ENCODE data around the gene IDH3A. TPM values are rescaled to one million over a fixed set of nuclear protein-coding genes. Genes with fewer than 3 reads are reported as not detected.

IDH3A gene
- total RNA-seq, 2 donors from 2014 or later: 32.1 to 115 TPM

DNA sequence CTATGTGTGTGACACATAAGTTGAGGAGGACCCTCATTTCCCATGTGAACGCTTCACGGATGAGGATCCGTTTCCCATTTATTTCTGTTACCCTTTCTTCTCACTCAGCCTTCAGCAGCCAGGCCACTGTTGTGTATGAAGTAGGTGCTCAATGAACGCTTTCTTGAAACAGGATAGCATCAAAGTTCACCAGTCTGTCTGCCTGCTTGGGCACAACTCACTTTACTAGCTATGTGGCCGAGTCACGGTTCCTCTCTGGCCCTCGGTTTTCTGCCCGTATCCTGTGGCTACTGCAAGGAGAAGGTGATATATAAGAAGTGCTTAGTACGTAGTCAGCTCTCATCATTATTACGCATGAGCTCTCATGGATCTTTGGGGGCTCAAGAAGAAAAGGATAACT, 62.8 kb downstream of the IDH3A start:
- Histone ChIP-seq H3K27me3 (replicated peaks; ENCODE audit: insufficient read depth) (no peaks in the 10 kb centered on the region), H3K36me3 (no peaks in the 10 kb centered on the region), H3K4me1 (replicated peaks) (peaks cover 33% of the 10 kb centered on the region), H3K4me3 (no peak overlapping the region), H3K9me3 (no peaks in the 10 kb centered on the region), H3K27ac (peak overlapping the region in 1 of 2 donors; percentile 82)
- TF ChIP-seq POLR2AphosphoS5 (IDR thresholded peaks at IDR 0.05) (no peak), POLR2A (IDR thresholded peaks at IDR 0.05) (no peak)
- TF ChIP-seq, protein P1, sequence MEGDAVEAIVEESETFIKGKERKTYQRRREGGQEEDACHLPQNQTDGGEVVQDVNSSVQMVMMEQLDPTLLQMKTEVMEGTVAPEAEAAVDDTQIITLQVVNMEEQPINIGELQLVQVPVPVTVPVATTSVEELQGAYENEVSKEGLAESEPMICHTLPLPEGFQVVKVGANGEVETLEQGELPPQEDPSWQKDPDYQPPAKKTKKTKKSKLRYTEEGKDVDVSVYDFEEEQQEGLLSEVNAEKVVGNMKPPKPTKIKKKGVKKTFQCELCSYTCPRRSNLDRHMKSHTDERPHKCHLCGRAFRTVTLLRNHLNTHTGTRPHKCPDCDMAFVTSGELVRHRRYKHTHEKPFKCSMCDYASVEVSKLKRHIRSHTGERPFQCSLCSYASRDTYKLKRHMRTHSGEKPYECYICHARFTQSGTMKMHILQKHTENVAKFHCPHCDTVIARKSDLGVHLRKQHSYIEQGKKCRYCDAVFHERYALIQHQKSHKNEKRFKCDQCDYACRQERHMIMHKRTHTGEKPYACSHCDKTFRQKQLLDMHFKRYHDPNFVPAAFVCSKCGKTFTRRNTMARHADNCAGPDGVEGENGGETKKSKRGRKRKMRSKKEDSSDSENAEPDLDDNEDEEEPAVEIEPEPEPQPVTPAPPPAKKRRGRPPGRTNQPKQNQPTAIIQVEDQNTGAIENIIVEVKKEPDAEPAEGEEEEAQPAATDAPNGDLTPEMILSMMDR (IDR thresholded peaks at IDR 0.05): no peak
- no peak for DNase-seq (ENCODE audit: low spot score)
- intact Hi-C loops (cut with DNase I): no loop called here
- WGBS: 90% methylated on average over 10 of the region's 10 CpGs

DNA sequence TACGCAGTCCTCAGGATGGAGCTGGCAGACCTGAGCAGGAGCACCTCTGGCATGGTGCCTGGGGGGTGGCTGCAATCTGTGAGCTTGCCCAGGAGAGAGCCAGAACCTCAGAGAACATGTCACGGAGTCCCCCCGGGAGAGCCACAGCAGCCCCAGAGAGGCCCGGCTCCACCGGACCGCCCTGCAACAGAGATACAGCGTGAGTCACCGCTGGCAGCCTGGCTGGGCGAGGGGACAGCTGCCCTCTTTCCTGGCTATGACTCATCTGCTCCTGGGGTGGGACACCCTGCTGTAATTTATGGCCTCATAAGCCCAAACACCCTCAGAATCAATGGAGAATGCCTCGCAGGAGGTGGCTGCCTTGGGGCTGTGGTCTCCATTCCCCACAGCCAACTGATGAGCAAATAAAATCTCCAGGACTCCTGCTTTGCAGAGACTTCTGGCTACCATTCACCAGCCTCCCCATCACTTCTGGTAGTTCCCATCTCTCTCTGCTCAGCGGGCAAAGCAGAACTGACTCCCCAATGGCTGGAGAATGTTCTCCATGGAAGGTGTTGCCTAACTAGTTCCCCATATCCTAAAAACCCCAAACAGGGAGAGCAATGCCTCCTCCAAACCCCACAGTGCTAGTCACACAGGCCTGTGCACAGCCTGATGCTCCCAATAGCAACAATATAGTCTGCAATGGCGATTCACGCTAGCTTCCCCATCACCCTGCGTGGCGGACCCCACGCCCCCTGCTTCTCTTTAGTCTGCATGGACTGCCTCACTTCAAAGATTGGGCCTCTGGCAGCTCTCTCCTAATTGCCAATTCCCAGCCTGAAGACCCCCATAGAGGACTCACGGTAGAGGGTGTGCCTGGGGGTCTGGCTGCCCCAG, 63.6 kb downstream of the IDH3A start:
- intact Hi-C loops (cut with DNase I): no loop called here

DNA sequence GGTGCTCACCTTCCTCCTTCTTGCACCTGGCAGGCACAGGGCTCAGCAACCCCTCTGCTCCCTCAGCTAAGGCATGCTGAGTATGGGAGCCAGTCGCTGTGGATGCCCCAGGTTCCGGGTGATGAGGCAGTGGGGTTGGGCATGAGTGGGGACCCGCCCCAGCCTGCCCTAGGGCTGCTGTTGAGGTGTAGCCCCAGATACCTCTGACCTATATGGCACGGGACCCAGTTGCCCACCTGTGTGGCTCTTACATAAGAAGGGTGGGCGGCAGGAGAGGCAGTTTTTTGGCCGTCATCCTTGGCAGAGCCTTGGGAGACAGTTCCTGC, 64.2 kb downstream of the IDH3A start:
- TF ChIP-seq POLR2A (IDR thresholded peaks at IDR 0.05): no peak
- TF ChIP-seq POLR2AphosphoS5 (IDR thresholded peaks at IDR 0.05): no peak
- TF ChIP-seq, protein P1 (IDR thresholded peaks at IDR 0.05): no peak
- 64% methylated on average over 6 of the region's 6 CpGs for WGBS
- no peak for DNase-seq (ENCODE audit: low spot score)
- Histone ChIP-seq H3K27ac (no peak overlapping the region), H3K4me1 (replicated peaks) (peaks cover 25% of the 10 kb centered on the region), H3K4me3 (no peak overlapping the region), H3K9me3 (no peaks in the 10 kb centered on the region), H3K36me3 (no peaks in the 10 kb centered on the region), H3K27me3 (replicated peaks; ENCODE audit: insufficient read depth) (no peaks in the 10 kb centered on the region)
- intact Hi-C loops (cut with DNase I): no loop called here

More for the DNA sequence above, 63.6 kb downstream of the IDH3A start:
- 55% methylated on average over 17 of the region's 17 CpGs for WGBS
- no peaks in the 10 kb centered on the region for H3K27me3 ChIP-seq (replicated peaks; ENCODE audit: insufficient read depth)
- TF ChIP-seq, protein P1 (IDR thresholded peaks at IDR 0.05): no peak
- peak; percentile 62 for TF ChIP-seq POLR2AphosphoS5 (IDR thresholded peaks at IDR 0.05)
- H3K9me3 ChIP-seq: no peaks in the 10 kb centered on the region
- DNase-seq (ENCODE audit: low spot score): peak; percentile 67
- H3K36me3 ChIP-seq: no peaks in the 10 kb centered on the region
- H3K4me1 ChIP-seq (replicated peaks): peaks cover 27% of the 10 kb centered on the region
- H3K27ac ChIP-seq: no peak overlapping the region
- no peak overlapping the region for H3K4me3 ChIP-seq

DNA sequence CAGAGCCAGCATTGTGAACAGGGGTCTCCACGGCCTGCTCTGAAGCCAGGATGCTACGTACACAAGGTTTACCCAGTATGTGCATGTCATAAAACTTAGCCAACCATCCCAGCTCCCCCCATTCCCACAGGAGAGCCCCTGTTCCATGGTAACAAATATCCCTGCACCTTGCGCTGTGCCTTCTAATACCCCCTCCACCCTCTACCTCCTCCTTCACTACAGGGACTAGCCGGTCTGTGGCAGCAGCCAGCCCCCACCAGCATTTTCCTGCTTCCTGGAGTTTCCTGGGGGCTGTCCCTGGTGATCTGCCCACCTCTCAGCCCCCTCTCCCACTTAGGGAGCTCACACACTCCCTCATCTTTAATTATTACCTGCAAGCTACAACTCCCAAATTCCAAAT, 64.8 kb downstream of the IDH3A start:
- Histone ChIP-seq H3K9me3 (no peaks in the 10 kb centered on the region), H3K27ac (no peak overlapping the region), H3K4me1 (replicated peaks) (peaks cover 22% of the 10 kb centered on the region), H3K36me3 (no peaks in the 10 kb centered on the region), H3K4me3 (no peak overlapping the region), H3K27me3 (replicated peaks; ENCODE audit: insufficient read depth) (no peaks in the 10 kb centered on the region)
- intact Hi-C loops (cut with DNase I): no loop called here
- WGBS: 75% methylated on average over 4 of the region's 4 CpGs
- no peak for DNase-seq (ENCODE audit: low spot score)
- no peak for TF ChIP-seq POLR2A (IDR thresholded peaks at IDR 0.05)
- TF ChIP-seq, protein P1 (IDR thresholded peaks at IDR 0.05): no peak
- TF ChIP-seq POLR2AphosphoS5 (IDR thresholded peaks at IDR 0.05): no peak
